ENCODE data around the gene TMEM187. TPM values are rescaled to one million over a fixed set of nuclear protein-coding genes. Genes with fewer than 3 reads are reported as not detected.

Gene TMEM187
- total and polyA plus RNA-seq, 3 experiments from 2014 or later = 3.3 to 17.2 (median 3.5) TPM

- ChIA-PET POLR2A (no interaction called here), CTCF (interaction anchor here (1.3 to 10.5 kb wide), 2 partner anchors 18 to 25 kb away, joined by 3 to 230 read pairs; partner anchors contain the start of gene RENBP)
- Histone ChIP-seq H3K4me1 (ENCODE audit: insufficient read depth, low read length) (peaks cover 10% of the 10 kb centered on the region), H3K27ac (ENCODE audit: low read depth, low read length) (no peak overlapping the region), H3K27me3 (ENCODE audit: insufficient read depth, low read length, poor library complexity, severe bottlenecking) (no peaks in the 10 kb centered on the region), H3K9me3 (ENCODE audit: low read length) (no peaks in the 10 kb centered on the region), H3K4me3 (ENCODE audit: low read length) (no peak overlapping the region), H3K36me3 (ENCODE audit: insufficient read depth, low read length) (no peaks in the 10 kb centered on the region)
- H3K4me1 Mint-ChIP-seq = peaks cover 33 to 42% (median 41%) of the 10 kb centered on the region in 3 donors
- peaks cover 0 to 5% of the 10 kb centered on the region in 2 donors for H3K27me3 Mint-ChIP-seq
- peaks cover 0 to 3% (median 0%) of the 10 kb centered on the region in 5 donors for H3K9me3 Mint-ChIP-seq
- H3K36me3 Mint-ChIP-seq = peaks cover 3 to 37% (median 4%) of the 10 kb centered on the region in 3 donors
- DNase-seq = no peak
- peak overlapping the region in 2 of 7 donors; percentile 42 to 56 for H3K4me3 Mint-ChIP-seq
- H3K27ac Mint-ChIP-seq = peak overlapping the region in 6 of 8 donors; percentile 25 to 97 (median 42)
Observed at GRCh38 chrX:153931151-153931550, 41.4 kb upstream of the TMEM187 start.

- ChIA-PET CTCF (interaction anchor here (1.3 kb wide), 1 partner anchor 25 kb away, joined by 3 read pairs; no protein-coding TSS in a partner anchor), POLR2A (no interaction called here)
- H3K27ac Mint-ChIP-seq = peak overlapping the region in 4 of 8 donors; percentile 7 to 97 (median 34)
- peaks cover 0 to 3% (median 0%) of the 10 kb centered on the region in 5 donors for H3K9me3 Mint-ChIP-seq
- Histone ChIP-seq H3K9me3 (ENCODE audit: low read length) (no peaks in the 10 kb centered on the region), H3K4me3 (ENCODE audit: low read length) (no peak overlapping the region), H3K36me3 (ENCODE audit: insufficient read depth, low read length) (no peaks in the 10 kb centered on the region), H3K27me3 (ENCODE audit: insufficient read depth, low read length, poor library complexity, severe bottlenecking) (no peaks in the 10 kb centered on the region), H3K27ac (ENCODE audit: low read depth, low read length) (no peak overlapping the region), H3K4me1 (ENCODE audit: insufficient read depth, low read length) (peaks cover 10% of the 10 kb centered on the region)
- peaks cover 3 to 36% (median 4%) of the 10 kb centered on the region in 3 donors for H3K36me3 Mint-ChIP-seq
- H3K27me3 Mint-ChIP-seq = peaks cover 0 to 6% of the 10 kb centered on the region in 2 donors
- DNase-seq = no peak
- H3K4me3 Mint-ChIP-seq = peak overlapping the region in 1 of 7 donors; percentile 42
- peaks cover 36 to 42% (median 40%) of the 10 kb centered on the region in 3 donors for H3K4me1 Mint-ChIP-seq
Observed at GRCh38 chrX:153931748-153932147, 40.8 kb upstream of the TMEM187 start.

- peaks cover 3 to 32% (median 4%) of the 10 kb centered on the region in 3 donors for H3K36me3 Mint-ChIP-seq
- Histone ChIP-seq H3K27me3 (ENCODE audit: insufficient read depth, low read length, poor library complexity, severe bottlenecking) (no peaks in the 10 kb centered on the region), H3K27ac (ENCODE audit: low read depth, low read length) (no peak overlapping the region), H3K36me3 (ENCODE audit: insufficient read depth, low read length) (no peaks in the 10 kb centered on the region), H3K4me3 (ENCODE audit: low read length) (no peak overlapping the region), H3K4me1 (ENCODE audit: insufficient read depth, low read length) (peaks cover 10% of the 10 kb centered on the region), H3K9me3 (ENCODE audit: low read length) (no peaks in the 10 kb centered on the region)
- DNase-seq = no peak
- H3K27me3 Mint-ChIP-seq = peaks cover 0 to 6% of the 10 kb centered on the region in 2 donors
- peak overlapping the region in 4 of 8 donors; percentile 6 to 97 (median 91) for H3K27ac Mint-ChIP-seq
- peak overlapping the region in 1 of 7 donors; percentile 66 for H3K4me3 Mint-ChIP-seq
- ChIA-PET POLR2A (interaction anchor here (0.6 kb wide), 1 partner anchor 894 kb away, joined by 5 read pairs; no protein-coding TSS in a partner anchor), CTCF (no interaction called here)
- H3K4me1 Mint-ChIP-seq = peaks cover 33 to 36% (median 34%) of the 10 kb centered on the region in 3 donors
- no peaks in the 10 kb centered on the region for H3K9me3 Mint-ChIP-seq
Observed at GRCh38 chrX:153932220-153932915, 40.2 kb upstream of the TMEM187 start.

- no peaks in the 10 kb centered on the region for H3K27me3 ChIP-seq (ENCODE audit: insufficient read depth, low read length, poor library complexity, severe bottlenecking)
- H3K36me3 ChIP-seq (ENCODE audit: insufficient read depth, low read length) = no peaks in the 10 kb centered on the region
- Mint-ChIP-seq H3K36me3 (peaks cover 3 to 31% (median 4%) of the 10 kb centered on the region in 3 donors), H3K4me3 (peak overlapping the region; percentile 86 to 93 (median 88)), H3K27ac (peak overlapping the region; percentile 37 to 98 (median 86)), H3K4me1 (peaks cover 27 to 35% (median 31%) of the 10 kb centered on the region in 3 donors), H3K27me3 (peaks cover 0 to 6% of the 10 kb centered on the region in 2 donors), H3K9me3 (no peaks in the 10 kb centered on the region)
- H3K9me3 ChIP-seq (ENCODE audit: low read length) = no peaks in the 10 kb centered on the region
- H3K4me1 ChIP-seq (ENCODE audit: insufficient read depth, low read length) = peaks cover 10% of the 10 kb centered on the region
- ChIA-PET POLR2A (interaction anchor here (0.9 kb wide), 1 partner anchor 16 kb away, joined by 3 read pairs; no protein-coding TSS in a partner anchor), CTCF (interaction anchor here (0.7 to 2.1 kb wide), 4 partner anchors 9 to 22 kb away, joined by 3 to 10 read pairs (median 3); no protein-coding TSS in a partner anchor)
- no peak for DNase-seq
- H3K27ac ChIP-seq (ENCODE audit: low read depth, low read length) = peak overlapping the region; percentile 38
- peak overlapping the region; percentile 43 for H3K4me3 ChIP-seq (ENCODE audit: low read length)
Observed at GRCh38 chrX:153933748-153934147, 38.8 kb upstream of the TMEM187 start.

- peak overlapping the region; percentile 37 to 98 (median 86) for H3K27ac Mint-ChIP-seq
- peaks cover 22 to 29% (median 26%) of the 10 kb centered on the region in 3 donors for H3K4me1 Mint-ChIP-seq
- ChIA-PET POLR2A (interaction anchor here (0.9 to 3.1 kb wide), 4 partner anchors 9 to 27 kb away, joined by 3 to 17 read pairs (median 3); partner anchors contain the start of gene ARHGAP4), CTCF (interaction anchor here (0.7 to 2.1 kb wide), 5 partner anchors 9 to 23 kb away, joined by 3 to 10 read pairs (median 3); no protein-coding TSS in a partner anchor)
- no peaks in the 10 kb centered on the region for H3K9me3 Mint-ChIP-seq
- H3K27ac ChIP-seq (ENCODE audit: low read depth, low read length) = peak overlapping the region; percentile 38
- H3K9me3 ChIP-seq (ENCODE audit: low read length) = no peaks in the 10 kb centered on the region
- H3K4me1 ChIP-seq (ENCODE audit: insufficient read depth, low read length) = peaks cover 6% of the 10 kb centered on the region
- H3K36me3 Mint-ChIP-seq = peaks cover 3 to 29% (median 4%) of the 10 kb centered on the region in 3 donors
- no peaks in the 10 kb centered on the region for H3K36me3 ChIP-seq (ENCODE audit: insufficient read depth, low read length)
- peak overlapping the region; percentile 86 to 93 (median 88) for H3K4me3 Mint-ChIP-seq
- peak overlapping the region; percentile 43 for H3K4me3 ChIP-seq (ENCODE audit: low read length)
- no peaks in the 10 kb centered on the region for H3K27me3 ChIP-seq (ENCODE audit: insufficient read depth, low read length, poor library complexity, severe bottlenecking)
- DNase-seq = no peak
- H3K27me3 Mint-ChIP-seq = peaks cover 0 to 6% of the 10 kb centered on the region in 2 donors
Observed at GRCh38 chrX:153934148-153934761, 38.3 kb upstream of the TMEM187 start.

- Mint-ChIP-seq H3K9me3 (no peaks in the 10 kb centered on the region), H3K27ac (peak within 1 kb of the TSS; percentile 75 to 98 (median 86)), H3K4me1 (peaks cover 18 to 27% (median 24%) of the 10 kb centered on the region in 3 donors), H3K4me3 (peak within 1 kb of the TSS; percentile 86 to 93 (median 88)), H3K27me3 (peaks cover 0 to 6% of the 10 kb centered on the region in 2 donors), H3K36me3 (peaks cover 3 to 29% (median 4%) of the 10 kb centered on the region in 3 donors)
- H3K27me3 ChIP-seq (ENCODE audit: insufficient read depth, low read length, poor library complexity, severe bottlenecking) = no peaks in the 10 kb centered on the region
- H3K4me3 ChIP-seq (ENCODE audit: low read length) = peak within 1 kb of the TSS; percentile 43
- no peaks in the 10 kb centered on the region for H3K9me3 ChIP-seq (ENCODE audit: low read length)
- ChIA-PET CTCF (interaction anchor here (1.3 to 2.1 kb wide), 4 partner anchors 12 to 23 kb away, joined by 3 to 10 read pairs (median 5); no protein-coding TSS in a partner anchor), POLR2A (interaction anchor here (1.1 to 3.1 kb wide), 3 partner anchors 10 to 28 kb away, joined by 3 to 17 read pairs (median 3); partner anchors contain the start of gene ARHGAP4)
- DNase-seq = peak; percentile 34 to 67 (median 53)
- H3K36me3 ChIP-seq (ENCODE audit: insufficient read depth, low read length) = no peaks in the 10 kb centered on the region
- peak within 1 kb of the TSS; percentile 38 for H3K27ac ChIP-seq (ENCODE audit: low read depth, low read length)
- H3K4me1 ChIP-seq (ENCODE audit: insufficient read depth, low read length) = peaks cover 4% of the 10 kb centered on the region
Observed at GRCh38 chrX:153934762-153935325, 37.7 kb upstream of the TMEM187 start, which contains the start of gene NAA10. TSS of gene NAA10 (minus strand) at chrX:153935037. CDS start at chrX:153934904, 133 bp downstream.

- Histone ChIP-seq H3K4me1 (ENCODE audit: insufficient read depth, low read length) (peaks cover 4% of the 10 kb centered on the region), H3K36me3 (ENCODE audit: insufficient read depth, low read length) (no peaks in the 10 kb centered on the region), H3K4me3 (ENCODE audit: low read length) (no peak overlapping the region), H3K27me3 (ENCODE audit: insufficient read depth, low read length, poor library complexity, severe bottlenecking) (no peaks in the 10 kb centered on the region), H3K9me3 (ENCODE audit: low read length) (no peaks in the 10 kb centered on the region), H3K27ac (ENCODE audit: low read depth, low read length) (no peak overlapping the region)
- ChIA-PET CTCF (interaction anchor here (1.3 to 1.9 kb wide), 3 partner anchors 12 to 14 kb away, joined by 5 to 9 read pairs (median 5); no protein-coding TSS in a partner anchor), POLR2A (interaction anchor here (1.1 to 3.1 kb wide), 3 partner anchors 10 to 29 kb away, joined by 3 to 17 read pairs (median 3); partner anchors contain the start of gene ARHGAP4)
- H3K4me1 Mint-ChIP-seq = peaks cover 18 to 27% (median 23%) of the 10 kb centered on the region in 3 donors
- H3K27me3 Mint-ChIP-seq = peaks cover 0 to 6% of the 10 kb centered on the region in 2 donors
- peak overlapping the region in 7 of 8 donors; percentile 20 to 83 (median 72) for H3K27ac Mint-ChIP-seq
- peaks cover 3 to 29% (median 4%) of the 10 kb centered on the region in 3 donors for H3K36me3 Mint-ChIP-seq
- peak overlapping the region; percentile 69 to 86 (median 78) for H3K4me3 Mint-ChIP-seq
- DNase-seq = no peak
- H3K9me3 Mint-ChIP-seq = no peaks in the 10 kb centered on the region
Observed at GRCh38 chrX:153935326-153935851, 37.2 kb upstream of the TMEM187 start.
